Mucosa of rectum (tissue), 2 donors: ENCODE data around the gene SHISA7.

Experiments used
- H3K27ac ChIP-seq, 2 donors: one replicate each; pipeline ENCODE4 v1.7.0; 2013; ENCODE audit warnings: inconsistent platforms in 2 of 2, low read depth in 2 of 2, low read length in 2 of 2
- H3K27me3 ChIP-seq, 2 donors: one replicate each; pipeline ENCODE4 v1.7.0; 2013; ENCODE audit warnings: low read length in 2 of 2; ENCODE audit not compliant: control insufficient read depth in 2 of 2, insufficient read depth in 2 of 2
- H3K36me3 ChIP-seq, 2 donors: one replicate each; pipeline ENCODE4 v1.7.0; 2013; ENCODE audit warnings: low read length in 2 of 2; ENCODE audit not compliant: control insufficient read depth in 2 of 2, insufficient read depth in 2 of 2
- H3K4me1 ChIP-seq, 2 donors: one replicate each; pipeline ENCODE4 v1.7.0; 2013; ENCODE audit warnings: low read length in 2 of 2, mild to moderate bottlenecking in 1 of 2; ENCODE audit not compliant: control insufficient read depth in 2 of 2, insufficient read depth in 2 of 2
- H3K4me3 ChIP-seq, 2 donors: one replicate each; pipeline ENCODE4 v1.7.0; 2013; ENCODE audit warnings: low read length in 2 of 2
- H3K9ac ChIP-seq, 2 donors: one replicate each; pipeline ENCODE4 v1.7.0; 2013; ENCODE audit warnings: low read length in 2 of 2, low read depth in 1 of 2, mild to moderate bottlenecking in 1 of 2
- H3K9me3 ChIP-seq, 2 donors: one replicate each; pipeline ENCODE4 v1.7.0; 2013; ENCODE audit warnings: low read length in 2 of 2; ENCODE audit not compliant: control insufficient read depth in 2 of 2
- donor health status: healthy.
- donor health status: Normal muscosa, but diverticular disease.

The SHISA7 gene

DNA sequence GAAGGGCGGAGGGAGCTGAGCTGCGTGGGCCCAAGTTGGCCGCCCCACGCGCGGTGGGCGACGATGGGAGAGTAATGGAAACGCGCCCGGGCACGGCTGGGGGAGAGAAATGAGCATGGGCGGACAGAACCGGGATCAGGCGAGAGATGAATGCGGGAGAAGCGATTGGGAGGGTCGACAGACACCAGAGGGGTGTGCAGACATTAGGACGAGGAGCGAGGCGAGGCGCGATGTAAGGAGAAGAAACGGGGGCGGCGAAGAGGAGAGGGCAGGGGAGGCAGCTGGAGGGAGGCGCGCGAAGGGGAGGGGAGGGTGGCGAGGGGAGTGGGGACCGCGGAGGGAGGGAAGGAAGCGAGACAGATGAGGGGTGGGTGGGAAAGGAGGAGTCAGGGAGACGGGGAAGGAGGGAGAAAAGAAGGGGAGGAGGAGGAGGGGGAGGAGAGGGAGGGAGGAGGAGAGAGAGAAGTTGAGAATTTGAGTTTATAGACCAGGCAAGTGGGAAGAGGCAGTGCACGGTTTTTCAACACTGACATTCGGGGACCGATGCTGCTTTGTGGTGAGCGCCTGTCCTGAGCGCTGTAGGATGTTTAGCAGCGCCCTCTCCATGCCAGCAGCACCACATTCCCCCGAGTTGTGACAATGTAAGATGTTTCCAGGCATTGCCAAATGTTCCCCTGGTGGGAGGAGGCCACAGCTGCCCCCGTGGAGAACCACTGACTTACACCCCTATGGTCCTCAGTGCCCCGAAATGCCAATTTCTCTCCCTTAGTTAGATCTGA is at the start of gene SHISA7:
Gene SHISA7 (minus strand): TSS at position 256 of the 779 bp plus-strand sequence. CDS start 437 bp downstream, outside the sequence.
- H3K36me3 ChIP-seq = no peaks in the 10 kb centered on the region
- no peak within 1 kb of the TSS for H3K4me3 ChIP-seq
- no peak within 1 kb of the TSS for H3K27ac ChIP-seq
- no peaks in the 10 kb centered on the region for H3K9me3 ChIP-seq
- no peak within 1 kb of the TSS for H3K9ac ChIP-seq
- peaks cover 39 to 49% of the 10 kb centered on the region in 2 donors for H3K27me3 ChIP-seq
- H3K4me1 ChIP-seq = peaks cover 0 to 2% of the 10 kb centered on the region in 2 donors

DNA sequence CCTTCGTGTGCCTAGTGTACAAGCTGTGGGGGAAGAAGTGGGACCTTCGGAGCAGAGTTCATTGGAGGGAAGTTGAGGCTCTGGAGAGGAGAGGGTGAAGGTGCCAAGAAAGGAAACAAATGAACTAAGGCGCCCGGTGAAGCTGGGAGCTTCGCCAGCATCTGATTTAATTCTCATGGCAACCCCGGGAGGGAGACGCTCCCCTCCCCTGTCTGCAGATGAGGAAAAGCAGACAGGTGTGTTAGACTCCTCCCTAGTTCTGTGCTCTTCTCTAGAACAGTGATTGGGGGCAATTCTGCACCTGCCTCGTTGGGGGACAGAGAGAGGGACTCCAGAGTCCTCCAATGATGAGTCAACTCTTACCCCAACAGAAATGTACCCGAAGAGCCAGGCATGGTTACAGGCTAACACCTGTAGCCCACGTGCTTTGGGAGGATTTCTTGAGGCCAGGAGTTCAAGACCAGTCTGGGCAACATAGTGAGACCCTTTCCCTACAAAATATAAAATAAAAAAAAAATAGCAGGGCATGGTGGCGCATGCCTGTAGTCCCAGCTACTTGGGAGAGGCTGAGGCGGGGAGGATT is 49.4 kb upstream of the SHISA7 start:
- H3K9me3 ChIP-seq = no peaks in the 10 kb centered on the region

DNA sequence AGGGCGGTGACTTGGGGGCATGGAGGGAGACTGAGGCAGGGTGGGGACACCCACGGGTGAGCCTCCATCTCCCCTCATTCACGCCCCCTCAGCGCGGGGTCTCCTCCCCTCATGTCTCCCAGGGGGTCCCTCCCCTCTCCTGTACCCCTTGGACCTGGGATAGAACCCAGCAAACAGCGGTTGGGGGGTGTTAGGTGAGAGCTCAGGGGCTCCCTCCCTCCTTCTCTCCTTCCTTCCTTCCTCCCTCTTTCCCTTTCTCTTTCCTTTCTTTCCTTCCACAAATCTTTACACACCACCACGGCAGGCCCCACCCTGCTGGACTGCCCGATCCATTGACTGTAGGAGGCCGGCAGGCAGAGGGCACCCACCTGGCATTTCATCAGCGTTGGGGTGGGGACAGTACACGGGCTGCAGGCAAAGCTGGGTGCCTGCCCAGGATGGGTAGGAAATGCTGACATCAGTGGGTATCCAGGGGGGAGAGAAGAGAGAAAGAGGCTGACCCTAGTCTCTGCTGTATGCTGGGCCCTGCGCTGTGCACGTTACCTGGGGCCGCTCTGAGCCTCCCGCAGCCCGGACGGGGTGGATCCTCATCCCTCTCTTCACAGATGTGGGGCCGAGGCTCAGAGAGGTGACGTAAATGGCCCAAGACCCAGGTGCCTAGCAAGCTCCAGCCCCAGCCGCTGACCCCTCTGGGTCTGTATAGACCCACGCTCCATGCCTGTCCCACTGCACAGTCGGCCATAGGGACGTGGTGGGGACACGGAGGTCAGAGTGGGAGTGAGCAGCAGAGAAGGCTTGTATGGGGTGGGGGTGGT is 48.7 kb upstream of the SHISA7 start:
- Histone ChIP-seq H3K9ac (no peak overlapping the region), H3K4me3 (no peak overlapping the region), H3K4me1 (peaks cover 0 to 8% of the 10 kb centered on the region in 2 donors), H3K27me3 (peaks cover 3 to 9% of the 10 kb centered on the region in 2 donors), H3K27ac (peak overlapping the region in 1 of 2 donors; percentile 32), H3K36me3 (no peaks in the 10 kb centered on the region), H3K9me3 (no peaks in the 10 kb centered on the region)

More for the DNA sequence above, 49.4 kb upstream of the SHISA7 start:
- Histone ChIP-seq H3K9ac (no peak overlapping the region), H3K4me3 (no peak overlapping the region), H3K27me3 (peaks cover 3 to 9% of the 10 kb centered on the region in 2 donors), H3K36me3 (no peaks in the 10 kb centered on the region), H3K4me1 (peaks cover 0 to 5% of the 10 kb centered on the region in 2 donors), H3K27ac (no peak overlapping the region)

DNA sequence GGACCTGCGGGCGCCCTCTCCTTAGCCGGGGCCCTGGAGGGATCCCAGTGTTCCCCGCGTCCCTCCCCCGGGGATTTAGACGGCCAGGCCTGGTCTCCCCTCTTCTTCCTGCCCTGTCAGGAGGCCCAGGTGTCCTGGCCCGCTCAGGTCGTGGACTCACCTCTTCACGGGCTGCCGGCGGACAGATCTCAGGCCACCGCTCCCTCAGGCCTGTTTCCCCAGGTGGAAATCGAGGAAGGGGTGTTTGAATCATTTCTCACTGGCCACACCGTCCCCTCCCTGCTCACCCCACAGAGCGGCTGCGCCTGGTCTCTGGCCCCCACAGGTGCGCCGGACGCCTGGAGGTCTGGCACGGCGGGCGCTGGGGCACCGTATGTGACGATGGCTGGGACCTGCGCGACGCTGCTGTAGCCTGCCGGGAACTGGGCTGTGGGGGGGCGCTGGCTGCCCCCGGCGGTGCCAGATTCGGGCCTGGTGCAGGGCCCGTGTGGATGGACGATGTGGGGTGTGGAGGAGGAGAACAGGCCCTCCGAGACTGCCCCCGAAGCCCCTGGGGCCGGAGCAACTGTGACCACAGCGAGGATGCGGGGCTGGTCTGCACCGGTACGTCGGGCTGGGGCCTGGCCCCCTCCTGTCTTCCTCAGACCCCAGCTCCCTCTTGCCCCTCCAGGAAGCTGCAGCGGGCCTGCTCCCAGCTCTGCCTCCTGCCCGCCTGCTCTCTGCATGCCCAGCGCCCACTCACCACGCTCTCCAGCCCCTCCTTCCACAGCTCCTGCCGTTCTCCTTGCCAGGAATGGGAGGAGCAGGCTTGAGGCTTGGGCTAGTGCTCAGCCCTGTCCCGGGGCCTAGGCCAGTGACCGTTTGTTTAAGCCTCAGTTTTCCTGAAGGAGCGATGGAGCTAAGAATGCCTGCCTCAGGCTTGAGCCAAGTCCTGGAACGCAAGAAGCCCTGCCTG is 47.7 kb upstream of the SHISA7 start:
- Histone ChIP-seq H3K27me3 (peaks cover 3 to 9% of the 10 kb centered on the region in 2 donors), H3K4me1 (peaks cover 0 to 11% of the 10 kb centered on the region in 2 donors), H3K9me3 (no peaks in the 10 kb centered on the region), H3K9ac (no peak overlapping the region), H3K27ac (peak overlapping the region in 1 of 2 donors; percentile 32), H3K4me3 (no peak overlapping the region), H3K36me3 (no peaks in the 10 kb centered on the region)

DNA sequence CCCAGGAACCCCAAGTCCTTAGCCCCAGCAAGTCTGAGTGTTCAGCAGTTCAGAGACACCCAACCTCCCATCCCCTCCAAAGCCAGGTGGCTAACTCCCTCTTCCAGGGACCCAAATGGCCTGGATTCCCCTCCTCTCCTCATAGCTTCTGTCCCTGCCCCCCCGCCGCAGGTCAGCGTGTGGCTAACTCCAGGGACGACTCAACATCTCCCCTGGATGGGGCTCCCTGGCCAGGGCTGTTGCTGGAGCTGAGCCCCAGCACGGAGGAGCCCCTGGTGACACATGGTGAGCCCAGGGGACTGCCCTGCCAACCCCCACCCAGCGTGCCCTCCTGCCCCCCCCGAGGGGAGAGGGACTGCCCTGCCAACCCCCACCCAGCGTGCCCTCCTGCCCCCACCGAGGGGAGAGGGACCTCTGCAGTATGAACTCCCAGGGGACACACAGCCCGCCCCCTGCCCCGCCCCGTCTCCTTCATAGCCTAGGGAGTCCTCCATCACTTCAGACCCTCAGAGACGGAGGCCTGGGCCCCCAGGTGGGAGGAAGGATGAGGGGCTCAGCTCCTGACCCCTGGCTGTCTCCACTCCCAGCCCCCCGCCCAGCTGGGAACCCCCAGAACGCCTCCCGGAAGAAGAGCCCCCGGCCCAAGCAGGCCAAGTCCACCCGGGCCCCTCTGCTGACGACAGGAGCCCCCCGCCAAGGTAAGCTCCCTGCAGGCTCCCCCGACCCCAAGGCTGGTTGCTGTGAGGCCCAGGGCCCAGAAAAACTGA is 46.8 kb upstream of the SHISA7 start:
- peaks cover 5 to 14% of the 10 kb centered on the region in 2 donors for H3K4me1 ChIP-seq
- no peaks in the 10 kb centered on the region for H3K36me3 ChIP-seq
- no peak overlapping the region for H3K9ac ChIP-seq
- peaks cover 3 to 9% of the 10 kb centered on the region in 2 donors for H3K27me3 ChIP-seq
- no peak overlapping the region for H3K4me3 ChIP-seq
- H3K9me3 ChIP-seq = no peaks in the 10 kb centered on the region
- no peak overlapping the region for H3K27ac ChIP-seq

DNA sequence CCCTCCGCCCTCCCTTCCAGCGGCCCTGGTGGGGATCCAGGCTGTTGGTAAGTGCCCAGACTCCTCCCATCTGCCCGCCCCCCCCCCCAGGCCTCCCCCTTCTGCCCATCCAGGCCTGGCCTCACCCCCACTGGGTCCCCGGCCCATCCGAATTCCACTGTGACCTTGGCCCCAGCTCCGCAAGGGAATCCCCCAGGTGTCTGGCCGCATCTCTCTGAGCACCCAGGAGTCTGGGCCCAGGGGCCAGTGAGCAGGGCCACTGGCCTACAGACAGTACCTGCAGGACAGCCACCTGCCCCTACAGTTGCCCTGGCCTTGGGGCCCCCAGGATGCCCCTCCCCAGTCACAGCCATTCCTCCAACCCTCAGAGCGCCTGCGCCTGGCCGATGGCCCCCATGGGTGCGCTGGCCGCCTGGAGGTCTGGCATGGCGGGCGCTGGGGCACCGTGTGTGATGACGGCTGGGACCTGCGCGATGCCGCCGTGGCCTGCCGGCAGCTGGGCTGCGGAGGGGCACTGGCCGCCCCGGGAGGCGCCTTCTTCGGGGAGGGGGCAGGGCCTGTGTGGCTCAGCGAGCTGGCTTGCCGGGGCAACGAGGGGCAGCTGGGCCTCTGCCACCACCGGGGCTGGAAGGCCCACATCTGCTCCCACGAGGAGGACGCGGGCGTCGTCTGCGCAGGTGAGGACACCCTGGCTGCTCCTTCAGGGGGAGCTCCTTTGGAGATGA is 46.0 kb upstream of the SHISA7 start:
- Histone ChIP-seq H3K4me1 (peaks cover 9 to 17% of the 10 kb centered on the region in 2 donors), H3K36me3 (no peaks in the 10 kb centered on the region), H3K9me3 (no peaks in the 10 kb centered on the region), H3K4me3 (no peak overlapping the region), H3K9ac (no peak overlapping the region), H3K27me3 (peaks cover 3 to 8% of the 10 kb centered on the region in 2 donors), H3K27ac (no peak overlapping the region)

DNA sequence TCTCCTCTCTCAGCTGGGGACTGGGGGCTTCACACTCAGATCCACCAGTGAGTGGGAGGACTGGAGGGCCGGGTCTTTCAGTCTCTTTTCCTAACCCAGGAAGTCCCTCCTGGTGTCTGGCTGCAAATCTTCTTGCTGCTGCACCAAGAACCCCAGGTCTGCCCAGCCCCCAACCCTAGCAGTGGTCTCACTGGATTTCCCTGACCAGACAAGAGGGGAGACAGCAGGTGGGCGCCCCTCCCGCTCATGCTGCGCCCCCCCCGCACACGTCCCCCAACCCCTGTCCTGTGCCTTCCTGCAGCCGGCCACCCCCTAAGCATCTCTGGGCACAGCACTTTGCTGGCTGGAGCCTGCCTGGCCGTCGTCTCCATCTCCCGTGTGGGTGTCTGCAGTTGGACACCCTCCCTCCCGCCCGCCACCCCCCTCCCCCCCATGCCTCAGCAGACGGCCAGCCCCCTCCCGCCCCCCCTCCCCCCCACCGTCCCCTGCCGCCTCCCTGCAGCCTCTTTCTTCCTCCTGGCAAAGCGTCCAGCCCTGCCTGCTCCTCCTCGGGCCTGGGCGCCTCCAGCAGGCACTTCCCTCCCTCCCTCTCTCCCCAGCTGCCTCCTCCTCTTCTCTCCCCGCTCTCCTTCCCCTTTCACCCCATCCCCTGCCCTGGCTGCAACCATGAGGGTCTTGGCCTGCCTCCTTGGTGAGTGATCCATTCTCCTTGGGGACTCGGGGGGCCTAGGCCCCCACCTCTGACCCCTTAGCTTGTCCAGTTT is 45.0 kb upstream of the SHISA7 start, which contains the start of gene SSC5D:
Gene SSC5D (plus strand): TSS at position 513 of the 764 bp plus-strand sequence. CDS start 154 bp downstream, at position 667.
- Histone ChIP-seq H3K9ac (peak within 1 kb of the TSS; percentile 14 to 48), H3K27me3 (peaks cover 3 to 5% of the 10 kb centered on the region in 2 donors), H3K9me3 (no peaks in the 10 kb centered on the region), H3K4me1 (peaks cover 9 to 20% of the 10 kb centered on the region in 2 donors), H3K27ac (peak within 1 kb of the TSS; percentile 64 to 75), H3K36me3 (no peaks in the 10 kb centered on the region), H3K4me3 (no peak within 1 kb of the TSS)
